Peyer's patch (tissue), 4 donors: Measurements from ENCODE around the gene RBM19. TPM values are rescaled to one million over a fixed set of nuclear protein-coding genes. Genes with fewer than 3 reads are reported as not detected.

ENCODE experiments used
- DNase-seq, 3 donors: peaks; one replicate each; pipeline ENCODE4 v3.0.0-alpha.2; 2017 to 2019
- H3K27ac ChIP-seq, 4 donors: fragments of 200-600 bp; sonication (generic); one replicate each; pipeline ENCODE4 v1.5.1; 2016 to 2019
- H3K27me3 ChIP-seq, 2 donors: fragments of 200-600 bp; sonication (generic); one replicate each; pipeline ENCODE4 v1.5.1; 2019
- H3K36me3 ChIP-seq, 3 donors: fragments of 200-600 bp; sonication (generic); one replicate each; pipeline ENCODE4 v1.5.1; 2016 to 2019
- H3K4me1 ChIP-seq, 4 donors: fragments of 200-600 bp; sonication (generic); one replicate each; pipeline ENCODE4 v1.5.1; 2016 to 2019
- H3K4me3 ChIP-seq, 4 donors: fragments of 200-600 bp; sonication (generic); 1 replicate in 3 of 4; 2 replicates in 1 of 4; pipeline ENCODE4 v1.5.1; 2016 to 2019; ENCODE audit warnings: mild to moderate bottlenecking in 1 of 4
- H3K9me3 ChIP-seq, 4 donors: fragments of 200-600 bp; sonication (generic); one replicate each; pipeline ENCODE4 v1.5.1; 2016 to 2019; ENCODE audit warnings: mild to moderate bottlenecking in 1 of 4
- POLR2A ChIP-seq, 2 donors: fragments of 450-650 bp; IDR thresholded peaks; one replicate each; pipeline ENCODE4 v1.5.1; 2017; ENCODE audit warnings: antibody characterized with exemption in 2 of 2, mild to moderate bottlenecking in 2 of 2, moderate library complexity in 2 of 2
- total RNA-seq, 4 donors: library from RNA; depleted of rRNA; stranded (reverse); fragments of >200 nt; gene quantifications; one replicate each; pipeline ENCODE4 v1.1.0, GENCODE V29; 2016
- TF ChIP-seq, protein P1 (sequence below), 6 experiments: fragments of 450-650 bp in 4 of 6; fragments of 200-600 bp in 2 of 6; sonication (generic) in 1 of 6; IDR thresholded peaks; one replicate each; pipeline ENCODE4 v1.5.1; 2017 to 2019; ENCODE audit warnings: antibody characterized with exemption in 6 of 6, mild to moderate bottlenecking in 3 of 6, moderate library complexity in 1 of 6

Gene RBM19
- total RNA-seq, 4 donors from 2014 or later = 20.7 to 178 (median 48.0) TPM

DNA sequence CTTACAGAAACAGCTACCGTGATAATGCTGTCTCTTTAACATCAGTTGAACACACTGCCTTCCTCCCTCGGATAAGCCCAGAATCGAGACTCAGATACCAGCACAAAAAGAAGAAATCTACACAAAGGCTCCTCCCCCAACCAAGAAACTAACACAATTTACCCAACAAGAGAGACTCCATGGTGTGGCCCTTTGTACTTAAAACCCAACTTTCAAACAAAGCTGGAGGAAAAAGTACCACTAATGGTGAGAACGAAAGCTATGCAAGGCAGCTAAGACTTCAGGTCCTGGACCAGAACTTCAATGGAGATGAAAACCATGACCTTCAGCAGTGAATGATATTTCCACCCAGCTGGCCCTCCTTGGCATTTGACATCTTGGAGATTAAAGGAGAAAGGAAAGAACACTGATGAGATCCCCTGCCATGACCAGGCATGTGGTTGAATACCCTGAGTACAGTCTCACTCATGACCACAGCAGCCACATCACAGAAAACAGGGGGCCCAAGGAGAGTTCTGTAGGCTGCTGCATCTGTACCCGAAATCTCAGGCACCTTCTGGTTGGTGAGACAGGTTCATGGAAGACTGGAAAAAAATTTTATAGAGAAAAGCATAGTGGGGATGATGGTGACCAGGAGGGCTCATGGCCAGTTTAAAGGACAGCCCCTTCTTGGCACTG, 36.7 kb downstream of the RBM19 start:
- no peak for TF ChIP-seq POLR2A (IDR thresholded peaks at IDR 0.05)
- TF ChIP-seq, protein P1, sequence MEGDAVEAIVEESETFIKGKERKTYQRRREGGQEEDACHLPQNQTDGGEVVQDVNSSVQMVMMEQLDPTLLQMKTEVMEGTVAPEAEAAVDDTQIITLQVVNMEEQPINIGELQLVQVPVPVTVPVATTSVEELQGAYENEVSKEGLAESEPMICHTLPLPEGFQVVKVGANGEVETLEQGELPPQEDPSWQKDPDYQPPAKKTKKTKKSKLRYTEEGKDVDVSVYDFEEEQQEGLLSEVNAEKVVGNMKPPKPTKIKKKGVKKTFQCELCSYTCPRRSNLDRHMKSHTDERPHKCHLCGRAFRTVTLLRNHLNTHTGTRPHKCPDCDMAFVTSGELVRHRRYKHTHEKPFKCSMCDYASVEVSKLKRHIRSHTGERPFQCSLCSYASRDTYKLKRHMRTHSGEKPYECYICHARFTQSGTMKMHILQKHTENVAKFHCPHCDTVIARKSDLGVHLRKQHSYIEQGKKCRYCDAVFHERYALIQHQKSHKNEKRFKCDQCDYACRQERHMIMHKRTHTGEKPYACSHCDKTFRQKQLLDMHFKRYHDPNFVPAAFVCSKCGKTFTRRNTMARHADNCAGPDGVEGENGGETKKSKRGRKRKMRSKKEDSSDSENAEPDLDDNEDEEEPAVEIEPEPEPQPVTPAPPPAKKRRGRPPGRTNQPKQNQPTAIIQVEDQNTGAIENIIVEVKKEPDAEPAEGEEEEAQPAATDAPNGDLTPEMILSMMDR (IDR thresholded peaks at IDR 0.05) = no peak
- Histone ChIP-seq H3K36me3 (peaks cover 0 to 62% (median 0%) of the 10 kb centered on the region in 3 donors), H3K27me3 (no peaks in the 10 kb centered on the region), H3K4me3 (no peak overlapping the region), H3K9me3 (no peaks in the 10 kb centered on the region), H3K27ac (no peak overlapping the region), H3K4me1 (no peaks in the 10 kb centered on the region)
- DNase-seq = no peak

DNA sequence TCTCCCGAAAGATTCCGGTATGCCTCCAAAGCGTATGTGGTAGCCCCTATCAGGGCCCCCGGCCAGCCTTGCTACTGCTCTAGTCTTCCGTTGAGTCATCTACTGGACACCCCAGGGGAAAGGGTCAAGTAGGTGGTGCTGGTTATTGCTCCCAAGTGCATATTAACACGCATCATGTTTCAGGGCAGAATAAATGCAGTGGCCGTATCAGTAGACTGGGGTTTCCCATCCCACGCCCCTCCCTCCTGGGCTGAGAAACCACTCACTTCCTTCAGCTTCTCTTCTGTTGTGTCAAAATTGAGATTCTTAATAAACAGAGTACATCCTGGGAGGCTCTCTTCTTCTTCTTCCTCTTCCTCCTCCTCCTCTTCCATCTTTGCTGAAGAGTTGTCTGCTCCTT, 39.3 kb downstream of the RBM19 start:
- no peaks in the 10 kb centered on the region for H3K9me3 ChIP-seq
- TF ChIP-seq POLR2A (IDR thresholded peaks at IDR 0.05) = no peak
- TF ChIP-seq, protein P1 (IDR thresholded peaks at IDR 0.05) = no peak
- no peak for DNase-seq
- H3K27me3 ChIP-seq = no peaks in the 10 kb centered on the region
- H3K4me3 ChIP-seq = no peak overlapping the region
- no peaks in the 10 kb centered on the region for H3K4me1 ChIP-seq
- peaks cover 0 to 64% (median 0%) of the 10 kb centered on the region in 3 donors for H3K36me3 ChIP-seq
- H3K27ac ChIP-seq = no peak overlapping the region

DNA sequence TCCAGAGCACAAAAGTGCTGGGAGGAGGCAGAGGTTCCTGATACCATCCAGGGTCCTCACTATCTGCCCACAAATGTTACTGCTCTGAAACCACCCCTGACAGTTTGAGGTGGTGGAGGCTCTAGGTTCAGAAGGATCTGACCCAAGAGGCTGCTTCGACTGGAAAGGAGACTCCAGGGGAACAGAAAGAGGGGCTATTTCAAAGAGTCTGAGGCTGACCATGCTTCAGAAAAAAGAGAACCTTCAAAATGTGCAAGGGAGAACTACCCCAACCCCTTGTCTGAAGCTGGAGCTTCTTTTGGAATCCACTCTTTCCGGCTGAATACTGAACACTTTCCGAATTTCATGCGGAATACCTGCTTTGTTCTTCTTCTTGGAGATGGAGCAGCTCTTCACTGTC, 41.8 kb downstream of the RBM19 start:
- Histone ChIP-seq H3K27ac (no peak overlapping the region), H3K9me3 (no peaks in the 10 kb centered on the region), H3K27me3 (no peaks in the 10 kb centered on the region), H3K4me1 (no peaks in the 10 kb centered on the region), H3K36me3 (peaks cover 0 to 64% (median 0%) of the 10 kb centered on the region in 3 donors), H3K4me3 (no peak overlapping the region)
- DNase-seq = no peak
- TF ChIP-seq POLR2A (IDR thresholded peaks at IDR 0.05) = no peak
- TF ChIP-seq, protein P1 (IDR thresholded peaks at IDR 0.05) = no peak

DNA sequence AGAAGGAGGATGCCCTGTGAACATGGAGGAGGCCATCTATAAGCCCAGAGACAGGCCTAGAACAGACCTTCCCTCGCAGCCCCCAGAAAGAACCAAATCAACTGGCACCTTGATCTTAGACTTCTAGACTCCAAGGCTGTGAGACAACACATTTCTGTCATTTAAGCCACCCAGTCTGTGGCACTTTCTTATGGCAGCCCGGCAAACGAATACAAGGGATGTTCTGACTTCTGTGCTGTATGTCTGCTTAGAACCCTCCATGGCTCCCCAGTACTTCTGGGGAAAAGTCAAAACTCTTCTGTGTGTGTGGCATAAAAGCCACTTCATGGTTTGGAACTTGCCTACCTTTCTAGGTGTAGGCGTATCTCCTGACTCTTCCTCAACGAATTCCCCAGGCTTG, 42.9 kb downstream of the RBM19 start:
- no peak overlapping the region for H3K4me3 ChIP-seq
- no peak for TF ChIP-seq POLR2A (IDR thresholded peaks at IDR 0.05)
- H3K36me3 ChIP-seq = peaks cover 0 to 64% (median 0%) of the 10 kb centered on the region in 3 donors
- H3K27me3 ChIP-seq = no peaks in the 10 kb centered on the region
- no peak overlapping the region for H3K27ac ChIP-seq
- no peak for DNase-seq
- no peaks in the 10 kb centered on the region for H3K4me1 ChIP-seq
- no peaks in the 10 kb centered on the region for H3K9me3 ChIP-seq

DNA sequence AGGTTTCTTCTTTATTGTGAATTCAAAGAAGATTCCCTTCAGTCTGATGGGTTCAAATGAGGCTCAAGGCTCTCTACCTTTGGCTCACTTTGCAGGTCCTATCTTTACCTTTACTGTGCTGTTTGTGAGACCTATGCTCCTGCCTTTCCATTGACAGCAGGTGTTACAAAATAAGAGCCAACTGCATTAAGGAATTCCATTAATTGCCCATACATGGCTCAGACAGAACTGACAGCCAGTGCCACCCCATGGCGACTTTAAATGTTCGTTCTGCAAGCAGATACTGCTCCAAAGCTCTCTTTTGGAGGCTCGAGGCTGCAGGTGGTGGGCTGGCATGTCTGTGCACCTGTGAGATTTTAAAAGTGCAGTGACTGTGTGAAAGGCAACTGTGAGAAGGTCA, 44.7 kb downstream of the RBM19 start:
- H3K27ac ChIP-seq = no peak overlapping the region
- DNase-seq = no peak
- H3K9me3 ChIP-seq = no peaks in the 10 kb centered on the region
- H3K4me3 ChIP-seq = no peak overlapping the region
- TF ChIP-seq, protein P1 (IDR thresholded peaks at IDR 0.05) = no peak
- no peak for TF ChIP-seq POLR2A (IDR thresholded peaks at IDR 0.05)
- no peaks in the 10 kb centered on the region for H3K27me3 ChIP-seq
- no peaks in the 10 kb centered on the region for H3K4me1 ChIP-seq
- H3K36me3 ChIP-seq = peaks cover 0 to 70% (median 0%) of the 10 kb centered on the region in 3 donors

DNA sequence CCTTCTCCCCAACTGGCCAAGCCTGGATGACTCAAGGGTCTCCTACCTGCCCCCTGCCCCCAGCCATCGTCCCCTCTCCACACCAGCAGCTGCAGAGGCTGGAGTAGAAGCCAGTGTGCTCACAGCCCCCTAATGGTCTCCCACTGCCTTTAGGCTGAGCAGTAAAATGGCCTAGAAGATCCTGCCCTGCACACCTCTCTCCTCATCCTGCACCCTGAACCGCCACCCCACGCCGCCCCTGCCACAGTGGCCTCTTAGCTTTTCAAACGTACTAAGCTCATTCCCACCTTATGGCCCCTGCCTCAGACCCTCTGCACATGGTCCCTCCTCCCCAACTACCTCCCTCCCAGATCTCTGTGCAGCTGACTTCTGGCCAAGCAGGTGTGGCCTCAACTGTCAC, 46.3 kb downstream of the RBM19 start:
- H3K27ac ChIP-seq = no peak overlapping the region
- H3K4me1 ChIP-seq = no peaks in the 10 kb centered on the region
- DNase-seq = no peak
- H3K36me3 ChIP-seq = peaks cover 0 to 68% (median 0%) of the 10 kb centered on the region in 3 donors
- no peaks in the 10 kb centered on the region for H3K27me3 ChIP-seq
- no peaks in the 10 kb centered on the region for H3K9me3 ChIP-seq
- TF ChIP-seq, protein P1 (IDR thresholded peaks at IDR 0.05) = no peak
- TF ChIP-seq POLR2A (IDR thresholded peaks at IDR 0.05) = no peak
- H3K4me3 ChIP-seq = no peak overlapping the region
